SK-N-SH (cell line): ENCODE measurements around the gene RASA3.

Experiments
- ELF1 ChIP-seq: IDR thresholded peaks from 2 replicates; pipeline ENCODE4 v1.4.0; 2012
- EP300 ChIP-seq, 2 experiments: IDR thresholded peaks; 2 replicates each; pipeline versions ENCODE4 v1.4.0 to v1.6.1; 2012; ENCODE audit warnings: borderline replicate concordance in 1 of 2, low read depth in 1 of 2, low read length in 1 of 2
- EZH2phosphoT487 ChIP-seq: fragments of 200-600 bp; sonication (generic); IDR thresholded peaks from 2 replicates; pipeline ENCODE4 v1.6.1; 2017; ENCODE audit warnings: low read depth, mixed run types, mild to moderate bottlenecking, antibody characterized with exemption, moderate library complexity, borderline replicate concordance
- FOSL2 ChIP-seq: IDR thresholded peaks from 2 replicates; pipeline ENCODE4 v1.4.0; 2012; ENCODE audit warnings: low read depth, mild to moderate bottlenecking, moderate library complexity, borderline replicate concordance
- MAX ChIP-seq: IDR thresholded peaks from 2 replicates; pipeline ENCODE4 v1.4.0; 2012; ENCODE audit warnings: low read depth
- POLR2AphosphoS5 ChIP-seq: IDR thresholded peaks from 2 replicates; pipeline ENCODE4 v1.6.1; 2012; ENCODE audit warnings: low read depth, low read length
- RFX5 ChIP-seq: IDR thresholded peaks from 2 replicates; pipeline ENCODE4 v1.6.1; 2012; ENCODE audit warnings: mild to moderate bottlenecking, improper control_type of control experiment, low read length
- YY1 ChIP-seq: IDR thresholded peaks from 2 replicates; pipeline ENCODE4 v1.4.0; 2012; ENCODE audit warnings: low read depth, mild to moderate bottlenecking
- TF ChIP-seq, protein P1 (sequence below): fragments of 200-600 bp; sonication (generic); IDR thresholded peaks from 2 replicates; pipeline ENCODE4 v1.6.1; 2017; ENCODE audit warnings: antibody characterized with exemption, mild to moderate bottlenecking, moderate library complexity
- TF ChIP-seq, protein P2 (sequence below): IDR thresholded peaks from 2 replicates; pipeline ENCODE4 v1.6.1; 2012; ENCODE audit warnings: mild to moderate bottlenecking, low read depth, low read length, moderate library complexity
- TF ChIP-seq, protein P3 (sequence below): fragments of 150-350 bp; IDR thresholded peaks from 2 replicates; pipeline ENCODE4 v1.6.1; 2016; ENCODE audit warnings: mild to moderate bottlenecking, low read depth, low read length

DNA sequence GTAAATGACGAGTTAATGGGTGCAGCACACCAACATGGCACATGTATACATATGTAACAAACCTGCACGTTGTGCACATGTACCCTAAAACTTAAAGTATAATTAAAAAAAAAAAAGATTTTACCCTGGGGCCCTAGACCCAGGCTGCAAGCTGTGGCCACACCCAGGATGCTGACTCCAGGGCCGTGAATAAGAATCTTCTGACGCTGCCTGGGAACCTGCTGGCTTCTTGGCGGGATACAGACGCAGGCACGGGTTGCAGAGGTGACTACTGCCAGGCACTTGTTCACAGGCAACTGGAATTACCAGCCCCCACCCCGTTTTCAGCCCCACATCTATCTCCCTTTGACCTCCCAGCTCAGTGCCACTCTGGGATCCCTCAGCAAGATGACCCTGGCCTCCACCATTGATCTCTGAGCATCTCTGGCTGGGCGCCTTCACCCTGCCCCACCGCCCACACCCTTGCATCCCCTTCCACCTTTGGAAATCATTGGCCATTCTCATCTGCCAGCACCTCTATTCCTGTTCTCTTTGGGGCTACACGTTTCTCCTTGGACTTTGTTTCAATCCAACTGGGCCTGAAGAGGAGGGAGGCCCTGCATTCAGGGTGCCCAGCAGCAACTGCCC is 25.6 kb upstream of the RASA3 start:
- TF ChIP-seq, protein P1, sequence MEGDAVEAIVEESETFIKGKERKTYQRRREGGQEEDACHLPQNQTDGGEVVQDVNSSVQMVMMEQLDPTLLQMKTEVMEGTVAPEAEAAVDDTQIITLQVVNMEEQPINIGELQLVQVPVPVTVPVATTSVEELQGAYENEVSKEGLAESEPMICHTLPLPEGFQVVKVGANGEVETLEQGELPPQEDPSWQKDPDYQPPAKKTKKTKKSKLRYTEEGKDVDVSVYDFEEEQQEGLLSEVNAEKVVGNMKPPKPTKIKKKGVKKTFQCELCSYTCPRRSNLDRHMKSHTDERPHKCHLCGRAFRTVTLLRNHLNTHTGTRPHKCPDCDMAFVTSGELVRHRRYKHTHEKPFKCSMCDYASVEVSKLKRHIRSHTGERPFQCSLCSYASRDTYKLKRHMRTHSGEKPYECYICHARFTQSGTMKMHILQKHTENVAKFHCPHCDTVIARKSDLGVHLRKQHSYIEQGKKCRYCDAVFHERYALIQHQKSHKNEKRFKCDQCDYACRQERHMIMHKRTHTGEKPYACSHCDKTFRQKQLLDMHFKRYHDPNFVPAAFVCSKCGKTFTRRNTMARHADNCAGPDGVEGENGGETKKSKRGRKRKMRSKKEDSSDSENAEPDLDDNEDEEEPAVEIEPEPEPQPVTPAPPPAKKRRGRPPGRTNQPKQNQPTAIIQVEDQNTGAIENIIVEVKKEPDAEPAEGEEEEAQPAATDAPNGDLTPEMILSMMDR: no peak
- no peak for TF ChIP-seq RFX5
- TF ChIP-seq, protein P2, sequence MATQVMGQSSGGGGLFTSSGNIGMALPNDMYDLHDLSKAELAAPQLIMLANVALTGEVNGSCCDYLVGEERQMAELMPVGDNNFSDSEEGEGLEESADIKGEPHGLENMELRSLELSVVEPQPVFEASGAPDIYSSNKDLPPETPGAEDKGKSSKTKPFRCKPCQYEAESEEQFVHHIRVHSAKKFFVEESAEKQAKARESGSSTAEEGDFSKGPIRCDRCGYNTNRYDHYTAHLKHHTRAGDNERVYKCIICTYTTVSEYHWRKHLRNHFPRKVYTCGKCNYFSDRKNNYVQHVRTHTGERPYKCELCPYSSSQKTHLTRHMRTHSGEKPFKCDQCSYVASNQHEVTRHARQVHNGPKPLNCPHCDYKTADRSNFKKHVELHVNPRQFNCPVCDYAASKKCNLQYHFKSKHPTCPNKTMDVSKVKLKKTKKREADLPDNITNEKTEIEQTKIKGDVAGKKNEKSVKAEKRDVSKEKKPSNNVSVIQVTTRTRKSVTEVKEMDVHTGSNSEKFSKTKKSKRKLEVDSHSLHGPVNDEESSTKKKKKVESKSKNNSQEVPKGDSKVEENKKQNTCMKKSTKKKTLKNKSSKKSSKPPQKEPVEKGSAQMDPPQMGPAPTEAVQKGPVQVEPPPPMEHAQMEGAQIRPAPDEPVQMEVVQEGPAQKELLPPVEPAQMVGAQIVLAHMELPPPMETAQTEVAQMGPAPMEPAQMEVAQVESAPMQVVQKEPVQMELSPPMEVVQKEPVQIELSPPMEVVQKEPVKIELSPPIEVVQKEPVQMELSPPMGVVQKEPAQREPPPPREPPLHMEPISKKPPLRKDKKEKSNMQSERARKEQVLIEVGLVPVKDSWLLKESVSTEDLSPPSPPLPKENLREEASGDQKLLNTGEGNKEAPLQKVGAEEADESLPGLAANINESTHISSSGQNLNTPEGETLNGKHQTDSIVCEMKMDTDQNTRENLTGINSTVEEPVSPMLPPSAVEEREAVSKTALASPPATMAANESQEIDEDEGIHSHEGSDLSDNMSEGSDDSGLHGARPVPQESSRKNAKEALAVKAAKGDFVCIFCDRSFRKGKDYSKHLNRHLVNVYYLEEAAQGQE: no peak
- TF ChIP-seq POLR2AphosphoS5: no peak
- TF ChIP-seq ELF1: no peak
- TF ChIP-seq, protein P3, sequence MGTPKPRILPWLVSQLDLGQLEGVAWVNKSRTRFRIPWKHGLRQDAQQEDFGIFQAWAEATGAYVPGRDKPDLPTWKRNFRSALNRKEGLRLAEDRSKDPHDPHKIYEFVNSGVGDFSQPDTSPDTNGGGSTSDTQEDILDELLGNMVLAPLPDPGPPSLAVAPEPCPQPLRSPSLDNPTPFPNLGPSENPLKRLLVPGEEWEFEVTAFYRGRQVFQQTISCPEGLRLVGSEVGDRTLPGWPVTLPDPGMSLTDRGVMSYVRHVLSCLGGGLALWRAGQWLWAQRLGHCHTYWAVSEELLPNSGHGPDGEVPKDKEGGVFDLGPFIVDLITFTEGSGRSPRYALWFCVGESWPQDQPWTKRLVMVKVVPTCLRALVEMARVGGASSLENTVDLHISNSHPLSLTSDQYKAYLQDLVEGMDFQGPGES: no peak
- TF ChIP-seq EP300 (IDR thresholded peaks at IDR 0.05; ENCODE audit: borderline replicate concordance in 1 of 2, low read depth in 1 of 2, low read length in 1 of 2): no peak
- TF ChIP-seq EZH2phosphoT487: no peak
- TF ChIP-seq YY1: no peak
- no peak for TF ChIP-seq FOSL2
- no peak for TF ChIP-seq MAX
